GM21717 (cell line): Measurements from ENCODE around the gene DENND4C.
"Not testable (repeated sequence)": the region's sequence is repeated elsewhere in the genome, so short reads cannot be mapped to it uniquely, and the experiment has no call there.

ENCODE experiments used
- ATAC-seq: cut with Tn5 transposase; IDR thresholded peaks from one replicate; pipeline ENCODE4 v1.9.1; 2021; ENCODE audit warnings: mild to moderate bottlenecking, moderate library complexity; ENCODE audit not compliant: unreplicated experiment

Gene DENND4C

GRCh38 chr9:19223724-19224123, 6.8 kb upstream of the DENND4C start:
- ATAC-seq = no peak

- ATAC-seq = no peak
Measured at GRCh38 chr9:19224563-19224962, 5.9 kb upstream of the DENND4C start.

GRCh38 chr9:19229595-19230354, 718 bp upstream of the DENND4C start:
- peak; percentile 56 for ATAC-seq

- ATAC-seq = peak; percentile 7
Measured at GRCh38 chr9:19231126-19231903, 822 bp downstream of the DENND4C start.

- no peak for ATAC-seq
Measured at GRCh38 chr9:19231904-19232822, 1.7 kb downstream of the DENND4C start.

GRCh38 chr9:19232823-19233194, 2.3 kb downstream of the DENND4C start:
- peak; percentile 28 for ATAC-seq

GRCh38 chr9:19233344-19233743, 2.9 kb downstream of the DENND4C start:
- no peak for ATAC-seq

GRCh38 chr9:19239955-19240354, 9.5 kb downstream of the DENND4C start:
- ATAC-seq = no peak

GRCh38 chr9:19241728-19242127, 11.2 kb downstream of the DENND4C start:
- no peak for ATAC-seq

GRCh38 chr9:19243366-19244033, 13.0 kb downstream of the DENND4C start:
- ATAC-seq = no peak

- no peak for ATAC-seq
Measured at GRCh38 chr9:19246891-19247290, 16.4 kb downstream of the DENND4C start.

GRCh38 chr9:19247420-19247819, 16.9 kb downstream of the DENND4C start:
- no peak for ATAC-seq

GRCh38 chr9:19250346-19250745, 19.9 kb downstream of the DENND4C start:
- ATAC-seq = not testable (repeated sequence)

- ATAC-seq = not testable (repeated sequence)
Measured at GRCh38 chr9:19251203-19251602, 20.7 kb downstream of the DENND4C start.

GRCh38 chr9:19251622-19252021, 21.1 kb downstream of the DENND4C start:
- ATAC-seq = not testable (repeated sequence)

GRCh38 chr9:19252174-19252884, 21.8 kb downstream of the DENND4C start:
- no peak for ATAC-seq

- no peak for ATAC-seq
Measured at GRCh38 chr9:19252885-19253219, 22.4 kb downstream of the DENND4C start.

- no peak for ATAC-seq
Measured at GRCh38 chr9:19255112-19255511, 24.6 kb downstream of the DENND4C start.

GRCh38 chr9:19255821-19256220, 25.3 kb downstream of the DENND4C start:
- no peak for ATAC-seq

GRCh38 chr9:19259665-19260255, 29.3 kb downstream of the DENND4C start:
- ATAC-seq = not testable (repeated sequence)
